Lower leg skin (tissue), 4 donors: Measurements from ENCODE around the gene PLXNA2. TPM values are rescaled to one million over a fixed set of nuclear protein-coding genes. Genes with fewer than 3 reads are reported as not detected.

Source experiments
- DNase-seq, 2 donors: peaks; one replicate each; pipeline ENCODE4 v3.0.0-alpha.2; 2019; ENCODE audit warnings: low spot score in 2 of 2
- H3K4me3 ChIP-seq: fragments of 200-600 bp; sonication (generic); 2 replicates; pipeline ENCODE4 v1.5.1; 2017; ENCODE audit warnings: mild to moderate bottlenecking, low read depth; ENCODE audit not compliant: poor library complexity, severe bottlenecking
- CTCF ChIP-seq, 3 donors: fragments of 450-650 bp; IDR thresholded peaks; one replicate each; pipeline ENCODE4 v1.5.1; 2016; ENCODE audit warnings: antibody characterized with exemption in 3 of 3, mild to moderate bottlenecking in 3 of 3, moderate library complexity in 2 of 3
- POLR2A ChIP-seq, 2 donors: fragments of 450-650 bp; IDR thresholded peaks; one replicate each; pipeline ENCODE4 v1.6.1; 2016 to 2017; ENCODE audit warnings: antibody characterized with exemption in 2 of 2, mild to moderate bottlenecking in 1 of 2, moderate library complexity in 1 of 2
- WGBS, 2 donors: methylation state at CpG; one replicate each; pipeline ENCODE4 v1.1.5; 2018; 5-methylcytosine and 5-hydroxymethylcytosine counted together
- intact Hi-C: fragments of 100-400 bp; cut with DNase I; formaldehyde crosslinking; loops from one replicate; pipeline ENCODE4 v1.15.0; 2023; ENCODE audit warnings: low total_unique reads
- total RNA-seq, 4 donors: library from RNA; depleted of rRNA; stranded (reverse); fragments of >200 nt; gene quantifications; one replicate each; pipeline ENCODE4 v1.1.0, GENCODE V29; 2016

The PLXNA2 gene
- total RNA-seq, 4 donors from 2014 or later = 27.4 to 44.2 (median 36.9) TPM

- H3K4me3 ChIP-seq = no peak overlapping the region
- no peak for DNase-seq
- intact Hi-C loops = no loop called here
- TF ChIP-seq POLR2A (IDR thresholded peaks at IDR 0.05) (no peak), CTCF (IDR thresholded peaks at IDR 0.05) (no peak)
- 90 to 100% methylated on average over 4 of the region's 4 CpGs for WGBS, 2 donors
These were observed 133.9 kb downstream of the PLXNA2 start for GRCh38 chr1:208110296-208110695.

- WGBS, 2 donors = 88 to 95% methylated on average over 5 of the region's 5 CpGs
- no peak for TF ChIP-seq POLR2A (IDR thresholded peaks at IDR 0.05)
- TF ChIP-seq CTCF (IDR thresholded peaks at IDR 0.05) = no peak
These were observed 135.4 kb downstream of the PLXNA2 start for GRCh38 chr1:208108646-208109330.

GRCh38 chr1:208108213-208108608, 136.0 kb downstream of the PLXNA2 start:
- no peak for DNase-seq
- intact Hi-C loops = no loop called here
- no peak overlapping the region for H3K4me3 ChIP-seq
- 82 to 88% methylated on average over 2 of the region's 2 CpGs for WGBS, 2 donors
- TF ChIP-seq CTCF (IDR thresholded peaks at IDR 0.05) = no peak
- no peak for TF ChIP-seq POLR2A (IDR thresholded peaks at IDR 0.05)

More at GRCh38 chr1:208108646-208109330, 135.4 kb downstream of the PLXNA2 start:
- no peak overlapping the region for H3K4me3 ChIP-seq
- intact Hi-C loops = no loop called here
- DNase-seq = no peak

- no peak for DNase-seq
- intact Hi-C loops = no loop called here
- no peak overlapping the region for H3K4me3 ChIP-seq
- no peak for TF ChIP-seq CTCF (IDR thresholded peaks at IDR 0.05)
- TF ChIP-seq POLR2A (IDR thresholded peaks at IDR 0.05) = no peak
- 65 to 77% methylated on average over 13 of the region's 13 CpGs for WGBS, 2 donors
These were observed 136.6 kb downstream of the PLXNA2 start for GRCh38 chr1:208107425-208108212.

GRCh38 chr1:208106218-208106617, 138.0 kb downstream of the PLXNA2 start:
- no peak overlapping the region for H3K4me3 ChIP-seq
- no peak for DNase-seq
- intact Hi-C loops = no loop called here
- TF ChIP-seq CTCF (IDR thresholded peaks at IDR 0.05) (no peak), POLR2A (IDR thresholded peaks at IDR 0.05) (no peak)
- 89 to 90% methylated on average over 7 of the region's 7 CpGs for WGBS, 2 donors
